HepG2 (cell line): ENCODE results near the gene TARBP2.

Source experiments
- FOXK1 ChIP-seq: sonication (generic); formaldehyde crosslinking; IDR thresholded peaks from 2 replicates; pipeline ENCODE4 v1.4.0; 2020; ENCODE audit warnings: low read depth, missing genetic modification reagents, borderline replicate concordance
- GMEB2 ChIP-seq: IDR thresholded peaks from 2 replicates; pipeline ENCODE4 v1.6.1; 2016; ENCODE audit warnings: missing biosample characterization, missing genetic modification reagents, low read depth
- HCFC1 ChIP-seq: fragments of 150-350 bp; IDR thresholded peaks from 2 replicates; pipeline ENCODE4 v1.6.1; 2014; ENCODE audit warnings: low read depth, low read length
- THRA ChIP-seq: sonication (generic); formaldehyde crosslinking; IDR thresholded peaks from 2 replicates; pipeline ENCODE4 v1.4.0; 2020; ENCODE audit warnings: missing genetic modification reagents, borderline replicate concordance
- ZNF782 ChIP-seq: sonication (generic); formaldehyde crosslinking; IDR thresholded peaks from 2 replicates; pipeline ENCODE4 v1.4.0; 2020; ENCODE audit warnings: missing genetic modification reagents, mild to moderate bottlenecking, borderline replicate concordance

DNA sequence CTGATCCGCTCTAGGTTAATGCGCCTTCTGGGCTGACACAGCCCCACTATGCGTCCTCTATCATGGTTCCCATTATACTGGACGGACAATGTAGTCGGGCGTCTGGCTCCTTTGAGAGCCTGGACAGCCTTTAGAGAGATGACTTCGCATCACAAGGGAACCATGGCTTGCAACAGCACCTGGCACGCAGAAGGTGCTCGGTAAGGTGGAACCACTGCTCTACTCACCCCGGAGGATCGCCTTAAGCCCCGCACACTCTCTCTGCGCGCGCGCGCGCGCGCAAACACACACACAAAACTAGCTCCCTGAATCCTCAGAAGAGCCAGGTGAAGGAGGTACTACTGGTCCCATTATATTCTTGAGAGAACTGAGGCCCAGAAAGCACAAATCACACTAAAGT is 8.9 kb upstream of the TARBP2 start:
- no peak for TF ChIP-seq THRA (CRISPR knock-in tag)
- no peak for TF ChIP-seq FOXK1
- no peak for TF ChIP-seq GMEB2 (CRISPR knock-in tag)
- TF ChIP-seq ZNF782 (CRISPR knock-in tag) = no peak
- no peak for TF ChIP-seq HCFC1
